Endothelial cell of umbilical vein (primary cell): Measurements from ENCODE around the gene KCNJ5. TPM values are rescaled to one million over a fixed set of nuclear protein-coding genes. Genes with fewer than 3 reads are reported as not detected.

ENCODE experiments used
- BruUV-seq: library from RNA; stranded (reverse); fragments of 400-500 nt; replicated peaks from 2 replicates; lab custom pipeline; 2021; lab: Mats Ljungman, UMichigan
- CTCF ChIA-PET: fragments of 300-600, 350-600 bp; sonication (Branson Sonifier 250); formaldehyde crosslinking; loops from one replicate; lab custom pipeline; 2021; ENCODE audit warnings: antibody characterized with exemption, inconsistent platforms; lab: Charles Lee
- POLR2A ChIA-PET: fragments of 300-600, 350-600 bp; sonication (Branson Sonifier 250); formaldehyde crosslinking; loops from one replicate; lab custom pipeline; 2021; ENCODE audit warnings: antibody characterized with exemption, inconsistent platforms; lab: Charles Lee
- DNase-seq: peaks from one replicate; pipeline ENCODE4 v3.0.0-alpha.2; 2011; ENCODE audit warnings: low read depth, low spot score
- FAIRE-seq: peaks from 2 replicates; lab custom pipeline; 2011; peaks lifted over from hg19 to GRCh38; lab: Jason Lieb, UNC
- H2AFZ ChIP-seq: 2 replicates; pipeline ENCODE4 v1.6.0; 2012; ENCODE audit warnings: low read depth, low read length, control low read depth, inconsistent platforms
- H3K27ac ChIP-seq: 2 replicates; pipeline ENCODE4 v1.5.1; 2011; ENCODE audit warnings: low read depth, mild to moderate bottlenecking, control low read depth, low read length, moderate library complexity; ENCODE audit not compliant: insufficient read depth
- H3K27me3 ChIP-seq, 2 experiments: 2 replicates each; pipeline versions ENCODE4 v1.6.0 to v1.6.1; 2011; ENCODE audit warnings: low read length in 2 of 2, mixed read lengths in 1 of 2; ENCODE audit not compliant: control insufficient read depth in 2 of 2, insufficient read depth in 2 of 2
- H3K36me3 ChIP-seq, 2 experiments: 2 replicates in 1 of 2; 3 replicates in 1 of 2; pipeline ENCODE4 v1.5.1; 2011; ENCODE audit warnings: low read length in 2 of 2, mild to moderate bottlenecking in 1 of 2, moderate library complexity in 1 of 2; ENCODE audit not compliant: control insufficient read depth in 2 of 2, insufficient read depth in 2 of 2; ENCODE audit errors: extremely low read depth in 1 of 2
- H3K4me1 ChIP-seq: 3 replicates; pipeline ENCODE4 v1.5.1; 2011; ENCODE audit warnings: mild to moderate bottlenecking, low read length; ENCODE audit not compliant: control insufficient read depth, insufficient read depth; ENCODE audit errors: extremely low read depth
- H3K4me2 ChIP-seq: 2 replicates; pipeline ENCODE4 v1.6.1; 2011; ENCODE audit warnings: low read length, control low read depth, mixed read lengths; ENCODE audit not compliant: insufficient read depth
- H3K4me3 ChIP-seq, 3 experiments: fragments of 200-600 bp in 1 of 3; sonication (generic), shearing (Covaris generic) in 1 of 3; replicated peaks in 1 of 3; 2 replicates each; pipeline ENCODE4 v1.5.1; 2011 to 2016; ENCODE audit warnings: control low read depth in 3 of 3, low read length in 3 of 3, mild to moderate bottlenecking in 2 of 3, inconsistent platforms in 1 of 3, low read depth in 1 of 3, moderate library complexity in 1 of 3; ENCODE audit not compliant: insufficient read depth in 1 of 3
- H3K79me2 ChIP-seq: 2 replicates; pipeline ENCODE4 v1.6.0; 2012; ENCODE audit warnings: low read length, inconsistent platforms; ENCODE audit not compliant: control insufficient read depth, insufficient read depth
- H3K9ac ChIP-seq: replicated peaks from 2 replicates; pipeline ENCODE3; 2011; ENCODE audit warnings: low read length, control low read depth; ENCODE audit not compliant: insufficient read depth; ENCODE audit errors: extremely low read depth
- H3K9me1 ChIP-seq: replicated peaks from 3 replicates; pipeline ENCODE4 v1.6.0; 2011; ENCODE audit warnings: mild to moderate bottlenecking, low read length; ENCODE audit not compliant: control insufficient read depth, insufficient read depth; ENCODE audit errors: extremely low read depth
- H3K9me3 ChIP-seq: replicated peaks from 2 replicates; pipeline ENCODE4 v1.5.1; 2012; ENCODE audit warnings: low read length, inconsistent platforms; ENCODE audit not compliant: control insufficient read depth, insufficient read depth
- H4K20me1 ChIP-seq: replicated peaks from 2 replicates; pipeline ENCODE3; 2011; ENCODE audit warnings: mild to moderate bottlenecking, low read length; ENCODE audit not compliant: control insufficient read depth, insufficient read depth; ENCODE audit errors: extremely low read depth
- EZH2 ChIP-seq: IDR thresholded peaks from 2 replicates; pipeline ENCODE4 v1.6.1; 2012; ENCODE audit warnings: borderline replicate concordance, low read depth, mild to moderate bottlenecking, moderate library complexity, low read length, inconsistent platforms; ENCODE audit not compliant: severe bottlenecking
- FOS ChIP-seq: IDR thresholded peaks from 2 replicates; pipeline ENCODE4 v1.6.1; 2011; ENCODE audit warnings: mild to moderate bottlenecking, low read length, moderate library complexity, borderline replicate concordance; ENCODE audit not compliant: insufficient read depth
- GATA2 ChIP-seq: IDR thresholded peaks from 2 replicates; pipeline ENCODE4 v1.7.0; 2011; ENCODE audit warnings: low read depth, mild to moderate bottlenecking, moderate library complexity, mixed read lengths, low read length; ENCODE audit not compliant: insufficient read length, insufficient read depth
- JUN ChIP-seq: IDR thresholded peaks from 2 replicates; pipeline ENCODE4 v1.6.1; 2011; ENCODE audit warnings: borderline replicate concordance, low read depth; ENCODE audit not compliant: insufficient read length, insufficient read depth
- MYC ChIP-seq: IDR thresholded peaks from one replicate; pipeline ENCODE4 v1.6.1; 2011; ENCODE audit warnings: mild to moderate bottlenecking, low read depth, low read length
- POLR2A ChIP-seq: IDR thresholded peaks from 2 replicates; pipeline ENCODE4 v1.6.1; 2012; ENCODE audit warnings: low read depth, mild to moderate bottlenecking, control low read depth, low read length
- POLR2AphosphoS5 ChIP-seq: IDR thresholded peaks from 2 replicates; pipeline ENCODE4 v1.6.1; 2012; ENCODE audit warnings: low read depth, mild to moderate bottlenecking, control low read depth, low read length, moderate library complexity; ENCODE audit not compliant: insufficient read depth
- dilution Hi-C: fragments of 300-500 bp; cut with MboI; formaldehyde crosslinking; loops from one replicate; pipeline ENCODE4 v1.15.0; 2019; ENCODE audit warnings: low sequenced_read_pairs; ENCODE audit not compliant: extremely low pct_ligation_motif_present
- intact Hi-C: fragments of 100-400 bp; cut with micrococcal nuclease; formaldehyde crosslinking; loops from one replicate; pipeline ENCODE4 v1.10.0; 2022
- polyA plus RNA-seq, 4 experiments: library from polyadenylated mRNA; depleted of rRNA in 3 of 4; stranded (reverse) in 3 of 4; unstranded in 1 of 4; fragments of >200 nt; gene quantifications; 2 replicates each; pipeline versions ENCODE4 v1.2.1 to v1.2.3, GENCODE V29; 2011 to 2012; ENCODE audit warnings: missing spikeins in 1 of 4
- total RNA-seq: library from RNA; stranded (reverse); gene quantifications from 2 replicates; pipeline ENCODE4 v1.2.3, GENCODE V29; 2021
- TF ChIP-seq, protein P1 (sequence below), 2 donors: IDR thresholded peaks; 1 replicate in 1 of 2; 2 replicates in 1 of 2; pipeline ENCODE4 v1.5.1; 2011; ENCODE audit warnings: low read length in 2 of 2, mild to moderate bottlenecking in 2 of 2, moderate library complexity in 2 of 2, control low read depth in 1 of 2, inconsistent platforms in 1 of 2, low read depth in 1 of 2; ENCODE audit not compliant: insufficient read depth in 1 of 2; ENCODE audit errors: extremely low read depth in 1 of 2
- TF ChIP-seq, protein P2 (sequence below): IDR thresholded peaks from 2 replicates; pipeline ENCODE4 v1.6.1; 2011; ENCODE audit not compliant: insufficient read depth, insufficient read length

Gene KCNJ5
- total and polyA plus RNA-seq, 2 donors (not counting 3 experiments of a cell fraction or from before 2014, with no cell fraction given) = 0.13 TPM; not detected in 1

DNA sequence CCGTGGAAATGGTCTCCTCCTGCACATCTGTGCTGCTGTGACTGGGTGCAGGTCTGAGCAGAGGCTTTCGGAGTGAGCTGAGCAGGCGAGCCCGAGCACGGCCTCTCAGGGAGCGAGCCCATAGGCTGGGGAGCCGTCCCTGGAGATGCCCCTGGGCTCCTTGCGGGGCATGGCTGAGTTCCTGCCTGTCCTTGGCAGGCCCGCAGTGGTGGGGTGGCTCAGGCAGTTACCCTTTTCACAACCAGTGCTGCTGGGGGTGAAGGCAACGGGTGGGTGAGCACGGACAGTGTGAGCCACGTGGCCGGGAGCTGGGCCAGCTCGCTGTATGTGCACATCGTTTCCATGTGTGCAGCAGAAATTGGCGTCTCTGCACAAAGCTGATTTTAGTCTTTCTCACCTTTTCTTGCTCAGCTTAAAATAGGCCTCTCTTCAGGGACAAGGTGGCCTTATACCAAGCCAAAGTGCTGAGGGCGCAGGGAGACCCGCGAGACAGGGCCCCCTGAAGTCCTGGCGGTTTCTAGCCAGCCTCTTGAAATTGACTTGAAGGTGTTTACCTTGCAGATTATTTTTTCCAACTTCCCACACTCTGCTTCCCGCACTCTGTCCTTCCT, 51.8 kb downstream of the KCNJ5 start, which contains the start of gene TP53AIP1:
Gene TP53AIP1 (minus strand): TSS at position 55 of the 611 bp plus-strand sequence. CDS start 5,053 bp downstream, outside the sequence.
- H3K27me3 ChIP-seq = peaks cover 0 to 2% of the 10 kb centered on the region in 2 experiments
- ChIA-PET CTCF (interaction anchor here (0.6 to 7.4 kb wide), 2 partner anchors 14 to 58 kb away, joined by 3 to 43 read pairs; no protein-coding TSS in a partner anchor), POLR2A (no interaction called here)
- no peaks in the 10 kb centered on the region for H3K36me3 ChIP-seq
- FAIRE-seq (no peak), DNase-seq (no peak)
- TF ChIP-seq POLR2A (no peak), FOS (no peak), JUN (no peak), POLR2AphosphoS5 (no peak), EZH2 (no peak), GATA2 (no peak), MYC (no peak)
- TF ChIP-seq, protein P1, sequence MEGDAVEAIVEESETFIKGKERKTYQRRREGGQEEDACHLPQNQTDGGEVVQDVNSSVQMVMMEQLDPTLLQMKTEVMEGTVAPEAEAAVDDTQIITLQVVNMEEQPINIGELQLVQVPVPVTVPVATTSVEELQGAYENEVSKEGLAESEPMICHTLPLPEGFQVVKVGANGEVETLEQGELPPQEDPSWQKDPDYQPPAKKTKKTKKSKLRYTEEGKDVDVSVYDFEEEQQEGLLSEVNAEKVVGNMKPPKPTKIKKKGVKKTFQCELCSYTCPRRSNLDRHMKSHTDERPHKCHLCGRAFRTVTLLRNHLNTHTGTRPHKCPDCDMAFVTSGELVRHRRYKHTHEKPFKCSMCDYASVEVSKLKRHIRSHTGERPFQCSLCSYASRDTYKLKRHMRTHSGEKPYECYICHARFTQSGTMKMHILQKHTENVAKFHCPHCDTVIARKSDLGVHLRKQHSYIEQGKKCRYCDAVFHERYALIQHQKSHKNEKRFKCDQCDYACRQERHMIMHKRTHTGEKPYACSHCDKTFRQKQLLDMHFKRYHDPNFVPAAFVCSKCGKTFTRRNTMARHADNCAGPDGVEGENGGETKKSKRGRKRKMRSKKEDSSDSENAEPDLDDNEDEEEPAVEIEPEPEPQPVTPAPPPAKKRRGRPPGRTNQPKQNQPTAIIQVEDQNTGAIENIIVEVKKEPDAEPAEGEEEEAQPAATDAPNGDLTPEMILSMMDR (IDR thresholded peaks at IDR 0.05; ENCODE audit: extremely low read depth in 1 of 2, insufficient read depth in 1 of 2, low read depth in 1 of 2, low read length in 2 of 2) = no peak
- TF ChIP-seq, protein P2, sequence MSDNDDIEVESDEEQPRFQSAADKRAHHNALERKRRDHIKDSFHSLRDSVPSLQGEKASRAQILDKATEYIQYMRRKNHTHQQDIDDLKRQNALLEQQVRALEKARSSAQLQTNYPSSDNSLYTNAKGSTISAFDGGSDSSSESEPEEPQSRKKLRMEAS = no peak
- H2AFZ ChIP-seq = no peak within 1 kb of the TSS
- no peaks in the 10 kb centered on the region for H3K9me1 ChIP-seq
- no peaks in the 10 kb centered on the region for H3K9me3 ChIP-seq
- no peaks in the 10 kb centered on the region for H3K79me2 ChIP-seq
- no peak within 1 kb of the TSS for H3K27ac ChIP-seq
- no peak within 1 kb of the TSS for H3K4me2 ChIP-seq
- no peak within 1 kb of the TSS for H3K4me3 ChIP-seq
- H3K9ac ChIP-seq = no peak within 1 kb of the TSS
- no peaks in the 10 kb centered on the region for H3K4me1 ChIP-seq
- dilution Hi-C loops = no loop called here
- no peaks in the 10 kb centered on the region for H4K20me1 ChIP-seq
- intact Hi-C loops = no loop called here
- BruUV-seq = no TSS peak
